BLaER1 treated with 17β-estradiol and CSF1 and Interleukin-3, amounts not matched to agents 10 nM and 100 nM (cell line): ENCODE results near the gene ADAMTS12.

Source experiments
- H3K27ac ChIP-seq, 11 experiments: shearing (Covaris generic); formaldehyde crosslinking; 2 replicates each; pipeline ENCODE4 v1.8.1; 2022
- H3K27me3 ChIP-seq, 11 experiments: shearing (Covaris generic); formaldehyde crosslinking; 2 replicates each; pipeline ENCODE4 v1.8.1; 2022
- H3K36me3 ChIP-seq, 11 experiments: shearing (Covaris generic); formaldehyde crosslinking; 2 replicates each; pipeline ENCODE4 v1.8.1; 2022
- H3K4me1 ChIP-seq, 10 experiments: shearing (Covaris generic); formaldehyde crosslinking; 2 replicates each; pipeline ENCODE4 v1.8.1; 2022
- H3K4me2 ChIP-seq, 11 experiments: shearing (Covaris generic); formaldehyde crosslinking; 2 replicates each; pipeline ENCODE4 v1.8.1; 2022
- H3K4me3 ChIP-seq, 10 experiments: shearing (Covaris generic); formaldehyde crosslinking; 2 replicates each; pipeline ENCODE4 v1.8.1; 2022
- H3K9ac ChIP-seq, 11 experiments: shearing (Covaris generic); formaldehyde crosslinking; 2 replicates each; pipeline ENCODE4 v1.8.1; 2022
- H3K9me3 ChIP-seq, 11 experiments: shearing (Covaris generic); formaldehyde crosslinking; replicated peaks in 1 of 11; 2 replicates each; pipeline ENCODE4 v1.8.1; 2022
- H4K20me1 ChIP-seq, 11 experiments: shearing (Covaris generic); formaldehyde crosslinking; 2 replicates each; pipeline ENCODE4 v1.8.1; 2022
- Cebpa-rat ChIP-seq, 11 experiments: shearing (Covaris generic); IDR thresholded peaks; 2 replicates each; pipeline ENCODE4 v1.8.1; 2022

The ADAMTS12 gene

DNA sequence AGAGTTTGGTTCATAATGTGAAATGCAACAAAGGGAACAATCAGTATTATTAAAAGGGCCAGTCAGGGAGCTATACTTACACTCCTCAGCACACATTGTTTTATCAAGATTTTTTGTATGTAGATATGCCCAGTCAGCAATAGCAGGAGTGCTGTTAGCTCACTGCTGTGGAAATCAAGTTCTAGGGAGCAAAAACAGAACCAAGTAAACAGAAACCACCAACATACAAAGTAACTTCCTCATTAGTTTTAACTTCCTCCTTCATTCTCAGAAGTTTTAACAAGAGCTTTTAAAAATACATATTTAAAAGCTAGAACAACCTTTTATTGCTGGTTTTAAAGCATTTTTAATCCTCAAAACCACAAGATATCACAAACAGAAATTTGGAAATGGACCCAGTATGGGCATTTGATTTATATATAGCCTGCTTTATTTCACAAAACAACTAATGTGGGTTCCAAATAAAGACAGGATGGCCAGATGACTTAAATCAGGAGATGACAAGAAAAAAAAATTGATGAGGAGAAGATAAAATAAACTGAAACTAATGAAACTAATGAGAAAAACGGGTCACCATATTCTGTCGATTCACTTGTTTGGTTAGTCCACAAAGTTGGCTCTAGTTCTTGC lies 178.5 kb downstream of the ADAMTS12 start:
- Histone ChIP-seq H3K27me3 (no peaks in the 10 kb centered on the region), H3K4me2 (peak overlapping the region in 5 of 11 experiments; percentile 38 to 81 (median 71); a peak in 10 of 22 replicates), H3K4me3 (no peak overlapping the region), H3K4me1 (peaks cover 4 to 60% (median 13%) of the 10 kb centered on the region in 10 experiments; a peak in 16 of 20 replicates), H3K36me3 (no peaks in the 10 kb centered on the region), H4K20me1 (no peaks in the 10 kb centered on the region), H3K9me3 (peaks cover 0 to 14% (median 11%) of the 10 kb centered on the region in 11 experiments; a peak in 18 of 22 replicates), H3K27ac (peak overlapping the region in 8 of 11 experiments; percentile 29 to 96 (median 82); a peak in 14 of 22 replicates), H3K9ac (peak overlapping the region in 5 of 11 experiments; percentile 37 to 85 (median 74); a peak in 9 of 22 replicates)
- no peak for TF ChIP-seq Cebpa-rat (IDR thresholded peaks at IDR 0.05)

DNA sequence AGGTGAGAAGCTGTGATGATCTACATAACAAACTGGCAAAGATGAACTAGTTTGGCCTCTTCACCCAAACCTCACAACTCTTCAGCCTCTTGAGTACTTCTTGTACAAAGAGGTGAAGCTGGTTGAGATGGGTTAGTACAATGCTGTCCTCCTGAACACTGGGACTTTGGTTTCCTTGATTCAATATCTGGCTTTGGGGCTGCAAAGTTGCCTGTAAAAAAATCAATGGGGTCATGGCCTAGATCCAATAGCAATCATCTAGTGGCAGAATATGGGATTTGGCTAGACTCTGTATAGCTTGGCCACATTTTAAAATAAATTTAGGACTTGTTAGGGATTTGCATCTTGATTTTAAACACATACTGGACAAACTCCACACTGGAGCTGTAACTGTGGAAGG lies 179.1 kb downstream of the ADAMTS12 start:
- TF ChIP-seq Cebpa-rat (IDR thresholded peaks at IDR 0.05) = no peak
- peaks cover 2 to 15% (median 14%) of the 10 kb centered on the region in 11 experiments; a peak in 21 of 22 replicates for H3K9me3 ChIP-seq

DNA sequence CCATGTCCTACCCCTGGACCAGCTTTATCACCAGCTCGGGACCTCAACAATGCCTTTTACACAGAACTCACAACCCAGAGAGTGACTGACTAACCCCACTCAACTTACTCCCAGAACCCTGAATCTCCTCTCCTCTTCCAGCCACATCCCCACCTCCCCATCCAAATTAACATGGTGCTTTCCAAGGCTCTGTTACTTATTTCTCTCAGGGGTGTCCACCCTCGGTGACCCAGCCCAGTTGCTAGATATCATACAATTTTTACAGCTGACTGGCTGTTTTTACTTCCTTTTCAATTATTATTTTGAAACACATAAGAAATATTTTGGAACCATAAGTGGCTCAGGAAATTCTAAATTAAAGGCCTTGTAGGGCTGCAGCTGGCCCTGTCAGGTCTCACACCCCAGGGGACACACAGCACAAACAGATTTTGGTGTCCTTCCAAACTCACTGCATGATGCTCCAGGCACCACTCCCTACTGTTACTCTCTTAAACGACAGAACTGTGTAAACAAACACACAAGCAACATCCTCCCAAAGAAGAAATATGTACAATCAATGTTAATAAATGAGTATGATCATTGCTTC lies 180.6 kb downstream of the ADAMTS12 start:
- H3K36me3 ChIP-seq = no peaks in the 10 kb centered on the region
- no peaks in the 10 kb centered on the region for H4K20me1 ChIP-seq
- TF ChIP-seq Cebpa-rat (IDR thresholded peaks at IDR 0.05) = no peak
- peaks cover 4 to 55% (median 13%) of the 10 kb centered on the region in 10 experiments; a peak in 16 of 20 replicates for H3K4me1 ChIP-seq
- no peaks in the 10 kb centered on the region for H3K27me3 ChIP-seq
- H3K4me3 ChIP-seq = no peak overlapping the region
- H3K9me3 ChIP-seq = peaks cover 12 to 26% (median 21%) of the 10 kb centered on the region in 11 experiments; a peak in 21 of 22 replicates
- no peak overlapping the region for H3K9ac ChIP-seq
- peak overlapping the region in 7 of 11 experiments; percentile 1 to 81 (median 33); a peak in 11 of 22 replicates for H3K4me2 ChIP-seq
- peak overlapping the region in 3 of 11 experiments; percentile 36 to 96 (median 93); a peak in 6 of 22 replicates for H3K27ac ChIP-seq

More for the DNA sequence above, 179.1 kb downstream of the ADAMTS12 start:
- no peaks in the 10 kb centered on the region for H3K36me3 ChIP-seq
- no peak overlapping the region for H3K4me3 ChIP-seq
- peak overlapping the region in 7 of 11 experiments; percentile 29 to 96 (median 85); a peak in 13 of 22 replicates for H3K27ac ChIP-seq
- peak overlapping the region in 4 of 11 experiments; percentile 67 to 85 (median 78); a peak in 7 of 22 replicates for H3K9ac ChIP-seq
- peak overlapping the region in 5 of 11 experiments; percentile 38 to 81 (median 71); a peak in 10 of 22 replicates for H3K4me2 ChIP-seq
- H3K4me1 ChIP-seq = peaks cover 4 to 58% (median 13%) of the 10 kb centered on the region in 10 experiments; a peak in 16 of 20 replicates
- H4K20me1 ChIP-seq = no peaks in the 10 kb centered on the region
- H3K27me3 ChIP-seq = no peaks in the 10 kb centered on the region

DNA sequence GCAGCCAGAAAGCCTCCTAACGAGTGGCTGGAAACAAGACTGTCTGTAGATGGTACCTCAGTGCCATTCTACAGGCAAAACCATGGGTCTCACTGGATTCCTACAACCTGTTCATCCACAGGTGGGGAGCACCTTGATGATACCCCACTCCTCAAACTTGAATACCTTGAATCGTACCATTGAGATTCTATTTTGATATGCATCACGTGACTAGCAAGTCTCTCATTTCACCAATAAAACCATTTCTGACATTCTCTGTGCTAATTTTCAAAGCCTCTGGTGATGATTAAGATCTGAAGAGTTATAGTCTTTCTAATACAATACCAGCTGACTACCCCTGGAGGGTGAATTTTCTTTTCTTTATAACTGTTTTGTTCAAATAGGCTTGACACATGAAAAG lies 188.9 kb downstream of the ADAMTS12 start:
- Histone ChIP-seq H3K27me3 (no peaks in the 10 kb centered on the region), H4K20me1 (no peaks in the 10 kb centered on the region), H3K4me2 (no peak overlapping the region), H3K36me3 (no peaks in the 10 kb centered on the region), H3K27ac (no peak overlapping the region), H3K9ac (no peak overlapping the region), H3K9me3 (peaks cover 6 to 15% (median 10%) of the 10 kb centered on the region in 11 experiments; a peak in 16 of 22 replicates), H3K4me3 (no peak overlapping the region), H3K4me1 (peaks cover 0 to 17% (median 0%) of the 10 kb centered on the region in 10 experiments; a peak in 5 of 20 replicates)
- no peak for TF ChIP-seq Cebpa-rat (IDR thresholded peaks at IDR 0.05)

DNA sequence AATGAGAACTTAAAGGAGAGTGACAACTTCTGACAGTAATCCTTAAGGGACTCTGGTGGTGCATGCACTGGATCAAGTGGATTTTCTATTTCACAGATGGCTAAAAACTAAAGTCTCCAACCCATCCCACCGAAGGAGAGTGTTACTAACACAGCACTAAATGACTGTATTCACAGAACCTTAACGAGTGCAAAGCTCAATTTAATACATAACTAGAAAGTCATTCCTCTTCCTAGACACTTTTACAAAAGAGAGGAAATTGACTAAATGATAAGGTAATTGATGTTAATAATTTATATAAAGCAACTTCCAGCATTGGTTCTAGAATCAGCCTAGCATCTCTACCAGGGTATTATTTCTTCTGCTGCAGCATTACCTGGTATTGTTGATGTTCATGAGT lies 189.8 kb downstream of the ADAMTS12 start:
- H3K4me1 ChIP-seq = peaks cover 0 to 17% (median 0%) of the 10 kb centered on the region in 10 experiments; a peak in 5 of 20 replicates
- no peak overlapping the region for H3K4me3 ChIP-seq
- H3K36me3 ChIP-seq = no peaks in the 10 kb centered on the region
- no peak overlapping the region for H3K4me2 ChIP-seq
- H3K9me3 ChIP-seq = peaks cover 0 to 6% (median under 1%) of the 10 kb centered on the region in 11 experiments; a peak in 8 of 22 replicates
- H3K27me3 ChIP-seq = no peaks in the 10 kb centered on the region
- H4K20me1 ChIP-seq = no peaks in the 10 kb centered on the region
- no peak overlapping the region for H3K9ac ChIP-seq
- no peak for TF ChIP-seq Cebpa-rat (IDR thresholded peaks at IDR 0.05)
- no peak overlapping the region for H3K27ac ChIP-seq

DNA sequence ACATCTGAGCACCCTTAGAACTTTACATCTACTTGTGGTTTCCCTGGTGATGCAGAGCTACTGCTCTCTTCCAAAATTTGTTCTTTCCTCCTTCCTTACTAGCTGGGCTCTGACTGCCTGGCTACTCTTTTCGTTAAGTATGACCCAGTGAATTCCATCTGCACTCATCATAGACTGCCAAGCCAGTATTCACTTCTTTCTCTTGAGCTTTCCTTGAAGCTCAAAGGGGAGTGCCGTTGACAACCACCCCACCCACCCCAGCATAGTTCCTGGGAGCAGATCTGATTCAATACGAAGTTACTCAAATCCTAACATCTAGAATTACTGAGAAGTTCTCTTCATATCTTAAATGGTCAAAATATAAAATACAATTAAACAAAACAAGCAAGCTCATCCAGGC lies 190.5 kb downstream of the ADAMTS12 start:
- no peaks in the 10 kb centered on the region for H4K20me1 ChIP-seq
- no peak overlapping the region for H3K4me3 ChIP-seq
- no peak overlapping the region for H3K9ac ChIP-seq
- H3K9me3 ChIP-seq = no peaks in the 10 kb centered on the region
- no peak for TF ChIP-seq Cebpa-rat (IDR thresholded peaks at IDR 0.05)
- peak overlapping the region in 2 of 11 experiments; percentile 42 to 57; a peak in 3 of 22 replicates for H3K4me2 ChIP-seq
- no peaks in the 10 kb centered on the region for H3K36me3 ChIP-seq
- peaks cover 0 to 17% (median 0%) of the 10 kb centered on the region in 10 experiments; a peak in 5 of 20 replicates for H3K4me1 ChIP-seq
- no peak overlapping the region for H3K27ac ChIP-seq
- H3K27me3 ChIP-seq = no peaks in the 10 kb centered on the region

DNA sequence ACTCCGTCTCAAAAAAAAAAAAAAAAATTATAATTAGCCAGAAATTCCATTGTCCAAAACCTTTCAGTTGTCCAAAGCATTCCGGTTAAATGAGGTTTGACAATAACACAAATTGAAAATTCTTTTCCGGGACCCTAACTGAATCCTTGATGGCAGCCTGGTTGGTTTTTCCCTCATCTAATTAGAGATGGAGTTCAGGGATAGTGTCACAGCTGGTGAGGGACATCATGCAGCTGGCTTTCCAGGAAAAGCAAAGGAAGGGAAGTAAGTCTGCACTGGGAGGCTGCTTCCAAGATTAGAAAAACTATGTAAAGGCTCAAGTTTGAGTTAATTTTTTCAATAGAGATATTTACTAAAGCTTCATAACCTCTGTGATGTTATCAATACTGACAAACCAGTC lies 195.4 kb downstream of the ADAMTS12 start:
- no peaks in the 10 kb centered on the region for H3K27me3 ChIP-seq
- H3K4me2 ChIP-seq = peak overlapping the region in 1 of 11 experiments; percentile 0; a peak in 1 of 22 replicates
- peaks cover 15 to 36% (median 24%) of the 10 kb centered on the region in 11 experiments for H3K9me3 ChIP-seq
- TF ChIP-seq Cebpa-rat (IDR thresholded peaks at IDR 0.05) = no peak
- H4K20me1 ChIP-seq = no peaks in the 10 kb centered on the region
- no peak overlapping the region for H3K27ac ChIP-seq
- H3K4me1 ChIP-seq = peaks cover 0 to 16% (median 0%) of the 10 kb centered on the region in 10 experiments; a peak in 5 of 20 replicates
- no peaks in the 10 kb centered on the region for H3K36me3 ChIP-seq
- no peak overlapping the region for H3K9ac ChIP-seq
- H3K4me3 ChIP-seq = no peak overlapping the region

- H3K27me3 ChIP-seq = no peaks in the 10 kb centered on the region
These were observed 198.8 kb downstream of the ADAMTS12 start for GRCh38 chr5:33692980-33693379.

DNA sequence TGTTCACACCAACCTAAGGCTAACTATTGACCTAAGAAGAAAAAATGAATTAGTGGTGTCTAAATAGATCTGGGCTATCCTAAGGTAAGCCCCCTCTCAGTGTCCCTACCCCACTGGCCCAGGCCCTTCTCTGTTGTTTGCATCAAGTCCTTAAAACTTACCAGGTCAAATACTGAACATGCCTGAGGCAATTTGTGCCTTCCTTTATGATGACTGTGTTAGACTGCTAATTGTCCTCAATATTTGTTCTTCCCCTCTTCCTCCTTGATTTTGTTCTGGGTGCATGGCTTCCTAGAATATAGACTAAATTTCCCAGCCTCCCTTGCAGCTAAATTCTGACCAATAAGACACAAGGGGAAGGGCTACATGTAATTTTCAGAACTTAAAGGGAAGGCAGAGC lies 199.9 kb downstream of the ADAMTS12 start:
- no peaks in the 10 kb centered on the region for H3K36me3 ChIP-seq
- no peak for TF ChIP-seq Cebpa-rat (IDR thresholded peaks at IDR 0.05)
- H3K4me3 ChIP-seq = no peak overlapping the region
- H4K20me1 ChIP-seq = no peaks in the 10 kb centered on the region
- peak overlapping the region in 1 of 11 experiments; percentile 30; a peak in 1 of 22 replicates for H3K4me2 ChIP-seq
- no peak overlapping the region for H3K9ac ChIP-seq
- peaks cover 0 to 9% (median 0%) of the 10 kb centered on the region in 10 experiments; a peak in 2 of 20 replicates for H3K4me1 ChIP-seq
- H3K27ac ChIP-seq = no peak overlapping the region
- H3K27me3 ChIP-seq = no peaks in the 10 kb centered on the region
- H3K9me3 ChIP-seq = peaks cover 19 to 40% (median 29%) of the 10 kb centered on the region in 11 experiments

More at GRCh38 chr5:33692980-33693379, 198.8 kb downstream of the ADAMTS12 start:
- Histone ChIP-seq H3K4me3 (no peak overlapping the region), H4K20me1 (no peaks in the 10 kb centered on the region), H3K27ac (no peak overlapping the region), H3K4me1 (peaks cover 0 to 9% (median 0%) of the 10 kb centered on the region in 10 experiments; a peak in 1 of 20 replicates), H3K9me3 (peaks cover 19 to 40% (median 29%) of the 10 kb centered on the region in 11 experiments), H3K9ac (no peak overlapping the region), H3K4me2 (no peak overlapping the region), H3K36me3 (no peaks in the 10 kb centered on the region)
- no peak for TF ChIP-seq Cebpa-rat (IDR thresholded peaks at IDR 0.05)
